ENCODE data around the gene DGKE.

DNA sequence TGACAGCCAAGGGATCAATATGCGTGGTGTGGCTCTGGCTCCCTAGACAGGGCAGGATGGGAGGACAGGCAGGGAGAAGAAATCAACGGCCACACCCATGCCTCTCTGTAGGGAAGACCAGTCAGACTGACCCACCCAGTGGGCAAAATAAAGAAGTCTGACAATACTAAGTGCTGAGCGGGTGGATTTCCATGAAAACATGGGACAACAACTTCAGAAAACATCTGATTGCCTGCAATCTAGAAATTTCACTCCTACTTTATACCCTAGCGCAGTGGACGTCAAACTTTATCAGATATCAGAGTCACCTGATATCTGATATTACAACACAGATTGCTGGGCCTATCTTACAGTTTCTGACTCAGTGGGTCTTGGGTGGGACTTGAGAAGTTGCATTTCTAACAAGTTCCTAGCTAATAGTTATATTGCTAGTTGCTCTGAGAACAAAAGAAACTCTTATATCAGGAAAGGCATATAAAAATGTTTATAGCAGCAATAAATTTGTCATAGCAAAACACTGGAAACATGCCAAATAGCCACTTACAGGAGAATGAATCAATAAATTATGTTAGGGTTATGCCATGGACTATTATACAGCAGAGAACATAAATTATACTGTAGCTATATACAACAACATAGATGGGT is 38.6 kb upstream of the DGKE start:
- TF ChIP-seq, protein P1, sequence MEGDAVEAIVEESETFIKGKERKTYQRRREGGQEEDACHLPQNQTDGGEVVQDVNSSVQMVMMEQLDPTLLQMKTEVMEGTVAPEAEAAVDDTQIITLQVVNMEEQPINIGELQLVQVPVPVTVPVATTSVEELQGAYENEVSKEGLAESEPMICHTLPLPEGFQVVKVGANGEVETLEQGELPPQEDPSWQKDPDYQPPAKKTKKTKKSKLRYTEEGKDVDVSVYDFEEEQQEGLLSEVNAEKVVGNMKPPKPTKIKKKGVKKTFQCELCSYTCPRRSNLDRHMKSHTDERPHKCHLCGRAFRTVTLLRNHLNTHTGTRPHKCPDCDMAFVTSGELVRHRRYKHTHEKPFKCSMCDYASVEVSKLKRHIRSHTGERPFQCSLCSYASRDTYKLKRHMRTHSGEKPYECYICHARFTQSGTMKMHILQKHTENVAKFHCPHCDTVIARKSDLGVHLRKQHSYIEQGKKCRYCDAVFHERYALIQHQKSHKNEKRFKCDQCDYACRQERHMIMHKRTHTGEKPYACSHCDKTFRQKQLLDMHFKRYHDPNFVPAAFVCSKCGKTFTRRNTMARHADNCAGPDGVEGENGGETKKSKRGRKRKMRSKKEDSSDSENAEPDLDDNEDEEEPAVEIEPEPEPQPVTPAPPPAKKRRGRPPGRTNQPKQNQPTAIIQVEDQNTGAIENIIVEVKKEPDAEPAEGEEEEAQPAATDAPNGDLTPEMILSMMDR (IDR thresholded peaks at IDR 0.05; ENCODE audit: poor library complexity): no peak
- TF ChIP-seq EZH2 (IDR thresholded peaks at IDR 0.05; ENCODE audit: borderline replicate concordance): no peak
